K562 (cell line): ENCODE results near the gene RPUSD1. TPM values are rescaled to one million over a fixed set of nuclear protein-coding genes. Genes with fewer than 3 reads are reported as not detected.

Experiments used
- CC2D1A ChIP-seq: fragments of 450-650 bp; IDR thresholded peaks from 2 replicates; pipeline ENCODE4 v1.6.1; 2017; ENCODE audit warnings: mild to moderate bottlenecking
- CTBP1 ChIP-seq: fragments of 450-650 bp; IDR thresholded peaks from 2 replicates; pipeline ENCODE4 v1.6.1; 2016; ENCODE audit warnings: borderline replicate concordance
- FOS ChIP-seq: IDR thresholded peaks from 3 replicates; pipeline ENCODE4 v1.6.1; 2011; ENCODE audit not compliant: insufficient read length; ENCODE audit errors: extremely low read depth
- HDAC1 ChIP-seq, 2 experiments: fragments of 450-650 bp; IDR thresholded peaks; 2 replicates each; pipeline ENCODE4 v1.6.1; 2016 to 2017; ENCODE audit warnings: inconsistent platforms in 1 of 2, mild to moderate bottlenecking in 1 of 2, moderate library complexity in 1 of 2
- KDM2B ChIP-seq: fragments of 250-450 bp; sonication (Bioruptor Pico); IDR thresholded peaks from 2 replicates; pipeline ENCODE4 v1.8.0; 2021; ENCODE audit warnings: mild to moderate bottlenecking, moderate library complexity
- KLF10 ChIP-seq: fragments of 250-450 bp; sonication (Bioruptor Pico); IDR thresholded peaks from 2 replicates; pipeline ENCODE4 v1.6.1; 2021; ENCODE audit warnings: matching md5 sums
- KLF6 ChIP-seq: fragments of 250-450 bp; sonication (Bioruptor Pico); IDR thresholded peaks from 2 replicates; pipeline ENCODE4 v1.4.0; 2020; ENCODE audit warnings: mild to moderate bottlenecking, moderate library complexity, borderline replicate concordance
- NONO ChIP-seq, 2 experiments: fragments of 200-400 bp in 1 of 2; fragments of 450-650 bp in 1 of 2; formaldehyde crosslinking in 1 of 2; IDR thresholded peaks; 2 replicates each; pipeline ENCODE4 v1.6.1; 2017; ENCODE audit warnings: low read depth in 2 of 2, mild to moderate bottlenecking in 2 of 2, moderate library complexity in 2 of 2, low read length in 1 of 2
- NUFIP1 ChIP-seq: fragments of 450-650 bp; IDR thresholded peaks from 2 replicates; pipeline ENCODE4 v1.6.1; 2018; ENCODE audit not compliant: partially characterized antibody
- RBM17 ChIP-seq: fragments of 200-400 bp; formaldehyde crosslinking; IDR thresholded peaks from 2 replicates; pipeline ENCODE4 v1.6.1; 2017; ENCODE audit warnings: low read depth, mild to moderate bottlenecking, low read length, borderline replicate concordance
- SIN3A ChIP-seq, 2 experiments: fragments of 150-350 bp in 1 of 2; IDR thresholded peaks; 2 replicates each; pipeline ENCODE4 v1.6.1; 2011 to 2016; ENCODE audit warnings: borderline replicate concordance in 2 of 2, low read depth in 2 of 2, low read length in 2 of 2, mild to moderate bottlenecking in 2 of 2, moderate library complexity in 2 of 2; ENCODE audit not compliant: control insufficient read depth in 1 of 2
- ZNF311 ChIP-seq: fragments of 250-450 bp; sonication (Bioruptor Pico); IDR thresholded peaks from 2 replicates; pipeline ENCODE4 v1.4.0; 2020; ENCODE audit warnings: mild to moderate bottlenecking, moderate library complexity
- ZNF347 ChIP-seq: fragments of 450-650 bp; formaldehyde crosslinking; IDR thresholded peaks from 2 replicates; pipeline ENCODE4 v1.4.0; 2020; ENCODE audit warnings: low read depth, mild to moderate bottlenecking, moderate library complexity
- polyA plus RNA-seq, 8 experiments: library from polyadenylated mRNA; depleted of rRNA in 4 of 8; stranded (reverse) in 5 of 8; unstranded in 3 of 8; fragments of >200 nt; fragmentation: Nextera tagmentation in 2 of 8; fragmentation: Illumina TruSeq in 1 of 8; extraction: Ambion mirVana in 2 of 8; extraction: Trizol in 1 of 8; gene quantifications; 2 replicates each; pipeline versions ENCODE4 v1.2.1 to v1.2.3, GENCODE V29; 2011 to 2014; ENCODE audit warnings: inconsistent platforms in 1 of 8, missing spikeins in 1 of 8
- total RNA-seq, 7 experiments: library from RNA; depleted of rRNA in 6 of 7; stranded (reverse); fragments of >200 nt in 6 of 7; fragmentation: Illumina TruSeq in 2 of 7; extraction: Trizol in 2 of 7; gene quantifications; 2 replicates each; pipeline versions ENCODE4 v1.2.1 to v1.2.3, GENCODE V29; 2011 to 2021; ENCODE audit warnings: low replicate concordance in 1 of 7
- TF ChIP-seq, protein P1 (sequence below): fragments of 450-650 bp; formaldehyde crosslinking; IDR thresholded peaks from 2 replicates; pipeline ENCODE4 v1.4.0; 2020; ENCODE audit warnings: mild to moderate bottlenecking, moderate library complexity
- TF ChIP-seq, protein P2 (sequence below): IDR thresholded peaks from 2 replicates; pipeline ENCODE4 v1.6.1; 2011; ENCODE audit warnings: borderline replicate concordance, low read depth, mild to moderate bottlenecking, moderate library complexity, low read length; ENCODE audit not compliant: insufficient read depth, poor library complexity, severe bottlenecking
- TF ChIP-seq, protein P3 (sequence below): fragments of 450-650 bp; IDR thresholded peaks from 2 replicates; pipeline ENCODE4 v1.6.1; 2016; ENCODE audit warnings: borderline replicate concordance
- TF ChIP-seq, protein P4 (sequence below): fragments of 450-650 bp; conservative IDR thresholded peaks from 2 replicates; pipeline ENCODE4 v1.6.1; 2016; ENCODE audit warnings: missing genetic modification characterization, low read depth, mild to moderate bottlenecking, control low read depth, missing compliant biosample characterization
- TF ChIP-seq, protein P5 (sequence below): fragments of 250-450 bp; sonication (Bioruptor Pico); IDR thresholded peaks from 2 replicates; pipeline ENCODE4 v1.4.0; 2020; ENCODE audit warnings: borderline replicate concordance

Gene RPUSD1
- total and polyA plus RNA-seq, 9 of the 15 experiments (the other 6 are each of a cell fraction or from before 2014, with no cell fraction given): 0.45 to 56.6 (median 12.0) TPM

DNA sequence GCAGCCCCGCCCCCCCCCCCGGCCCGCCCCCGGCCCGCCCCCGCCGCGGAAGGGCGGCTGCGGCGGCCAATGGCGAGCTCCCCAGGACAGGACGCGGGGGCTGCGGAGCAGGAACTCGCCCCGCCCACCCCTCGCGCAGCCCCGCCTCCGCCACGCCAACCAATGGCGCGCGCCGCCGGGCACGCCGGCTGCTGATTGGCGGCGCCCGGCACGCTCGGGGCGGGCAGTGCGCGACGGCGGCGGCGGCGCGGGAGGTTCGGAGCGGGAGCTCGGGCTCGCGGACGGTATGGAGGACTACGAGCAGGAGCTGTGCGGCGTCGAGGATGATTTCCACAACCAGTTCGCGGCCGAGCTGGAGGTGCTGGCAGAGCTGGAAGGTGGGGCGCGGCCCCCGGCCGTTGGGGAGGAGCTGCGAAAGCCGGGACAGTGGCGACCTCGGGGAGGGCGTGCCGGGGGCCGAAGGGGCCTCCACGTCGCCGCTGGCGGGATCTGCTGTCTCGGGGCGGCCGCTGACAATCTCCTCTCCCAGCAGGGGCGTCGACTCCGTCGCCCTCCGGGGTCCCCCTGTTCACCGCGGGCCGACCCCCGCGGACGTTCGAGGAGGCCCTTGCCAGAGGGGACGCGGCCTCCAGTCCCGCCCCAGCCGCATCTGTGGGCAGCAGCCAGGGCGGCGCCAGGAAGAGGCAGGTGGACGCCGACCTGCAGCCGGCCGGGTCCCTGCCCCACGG, 382 bp upstream of the RPUSD1 start, which contains the start of gene CHTF18 (continued):
- TF ChIP-seq, protein P1, sequence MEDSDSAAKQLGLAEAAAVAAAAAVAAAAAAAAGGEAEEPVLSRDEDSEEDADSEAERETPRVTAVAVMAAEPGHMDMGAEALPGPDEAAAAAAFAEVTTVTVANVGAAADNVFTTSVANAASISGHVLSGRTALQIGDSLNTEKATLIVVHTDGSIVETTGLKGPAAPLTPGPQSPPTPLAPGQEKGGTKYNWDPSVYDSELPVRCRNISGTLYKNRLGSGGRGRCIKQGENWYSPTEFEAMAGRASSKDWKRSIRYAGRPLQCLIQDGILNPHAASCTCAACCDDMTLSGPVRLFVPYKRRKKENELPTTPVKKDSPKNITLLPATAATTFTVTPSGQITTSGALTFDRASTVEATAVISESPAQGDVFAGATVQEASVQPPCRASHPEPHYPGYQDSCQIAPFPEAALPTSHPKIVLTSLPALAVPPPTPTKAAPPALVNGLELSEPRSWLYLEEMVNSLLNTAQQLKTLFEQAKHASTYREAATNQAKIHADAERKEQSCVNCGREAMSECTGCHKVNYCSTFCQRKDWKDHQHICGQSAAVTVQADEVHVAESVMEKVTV: no peak
- TF ChIP-seq, protein P2, sequence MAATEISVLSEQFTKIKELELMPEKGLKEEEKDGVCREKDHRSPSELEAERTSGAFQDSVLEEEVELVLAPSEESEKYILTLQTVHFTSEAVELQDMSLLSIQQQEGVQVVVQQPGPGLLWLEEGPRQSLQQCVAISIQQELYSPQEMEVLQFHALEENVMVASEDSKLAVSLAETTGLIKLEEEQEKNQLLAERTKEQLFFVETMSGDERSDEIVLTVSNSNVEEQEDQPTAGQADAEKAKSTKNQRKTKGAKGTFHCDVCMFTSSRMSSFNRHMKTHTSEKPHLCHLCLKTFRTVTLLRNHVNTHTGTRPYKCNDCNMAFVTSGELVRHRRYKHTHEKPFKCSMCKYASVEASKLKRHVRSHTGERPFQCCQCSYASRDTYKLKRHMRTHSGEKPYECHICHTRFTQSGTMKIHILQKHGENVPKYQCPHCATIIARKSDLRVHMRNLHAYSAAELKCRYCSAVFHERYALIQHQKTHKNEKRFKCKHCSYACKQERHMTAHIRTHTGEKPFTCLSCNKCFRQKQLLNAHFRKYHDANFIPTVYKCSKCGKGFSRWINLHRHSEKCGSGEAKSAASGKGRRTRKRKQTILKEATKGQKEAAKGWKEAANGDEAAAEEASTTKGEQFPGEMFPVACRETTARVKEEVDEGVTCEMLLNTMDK: no peak
- peak; percentile 70 for TF ChIP-seq FOS
- TF ChIP-seq HDAC1 (IDR thresholded peaks at IDR 0.05): peak in 1 of 2 experiments; percentile 93; a peak in 2 of 4 replicates
- peak; percentile 100 for TF ChIP-seq CC2D1A
- peak; percentile 63; the same call in 1 of the 2 replicates for TF ChIP-seq CTBP1
- no peak for TF ChIP-seq ZNF311 (CRISPR knock-in tag)
- no peak for TF ChIP-seq ZNF347 (CRISPR knock-in tag)
- TF ChIP-seq, protein P3, sequence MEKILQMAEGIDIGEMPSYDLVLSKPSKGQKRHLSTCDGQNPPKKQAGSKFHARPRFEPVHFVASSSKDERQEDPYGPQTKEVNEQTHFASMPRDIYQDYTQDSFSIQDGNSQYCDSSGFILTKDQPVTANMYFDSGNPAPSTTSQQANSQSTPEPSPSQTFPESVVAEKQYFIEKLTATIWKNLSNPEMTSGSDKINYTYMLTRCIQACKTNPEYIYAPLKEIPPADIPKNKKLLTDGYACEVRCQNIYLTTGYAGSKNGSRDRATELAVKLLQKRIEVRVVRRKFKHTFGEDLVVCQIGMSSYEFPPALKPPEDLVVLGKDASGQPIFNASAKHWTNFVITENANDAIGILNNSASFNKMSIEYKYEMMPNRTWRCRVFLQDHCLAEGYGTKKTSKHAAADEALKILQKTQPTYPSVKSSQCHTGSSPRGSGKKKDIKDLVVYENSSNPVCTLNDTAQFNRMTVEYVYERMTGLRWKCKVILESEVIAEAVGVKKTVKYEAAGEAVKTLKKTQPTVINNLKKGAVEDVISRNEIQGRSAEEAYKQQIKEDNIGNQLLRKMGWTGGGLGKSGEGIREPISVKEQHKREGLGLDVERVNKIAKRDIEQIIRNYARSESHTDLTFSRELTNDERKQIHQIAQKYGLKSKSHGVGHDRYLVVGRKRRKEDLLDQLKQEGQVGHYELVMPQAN: peak; percentile 80
- TF ChIP-seq NONO (IDR thresholded peaks at IDR 0.05; ENCODE audit: low read depth in 2 of 2, low read length in 1 of 2): no peak
- TF ChIP-seq, protein P4, sequence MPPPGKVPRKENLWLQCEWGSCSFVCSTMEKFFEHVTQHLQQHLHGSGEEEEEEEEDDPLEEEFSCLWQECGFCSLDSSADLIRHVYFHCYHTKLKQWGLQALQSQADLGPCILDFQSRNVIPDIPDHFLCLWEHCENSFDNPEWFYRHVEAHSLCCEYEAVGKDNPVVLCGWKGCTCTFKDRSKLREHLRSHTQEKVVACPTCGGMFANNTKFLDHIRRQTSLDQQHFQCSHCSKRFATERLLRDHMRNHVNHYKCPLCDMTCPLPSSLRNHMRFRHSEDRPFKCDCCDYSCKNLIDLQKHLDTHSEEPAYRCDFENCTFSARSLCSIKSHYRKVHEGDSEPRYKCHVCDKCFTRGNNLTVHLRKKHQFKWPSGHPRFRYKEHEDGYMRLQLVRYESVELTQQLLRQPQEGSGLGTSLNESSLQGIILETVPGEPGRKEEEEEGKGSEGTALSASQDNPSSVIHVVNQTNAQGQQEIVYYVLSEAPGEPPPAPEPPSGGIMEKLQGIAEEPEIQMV: peak; percentile 98
- no peak for TF ChIP-seq RBM17
- TF ChIP-seq, protein P5, sequence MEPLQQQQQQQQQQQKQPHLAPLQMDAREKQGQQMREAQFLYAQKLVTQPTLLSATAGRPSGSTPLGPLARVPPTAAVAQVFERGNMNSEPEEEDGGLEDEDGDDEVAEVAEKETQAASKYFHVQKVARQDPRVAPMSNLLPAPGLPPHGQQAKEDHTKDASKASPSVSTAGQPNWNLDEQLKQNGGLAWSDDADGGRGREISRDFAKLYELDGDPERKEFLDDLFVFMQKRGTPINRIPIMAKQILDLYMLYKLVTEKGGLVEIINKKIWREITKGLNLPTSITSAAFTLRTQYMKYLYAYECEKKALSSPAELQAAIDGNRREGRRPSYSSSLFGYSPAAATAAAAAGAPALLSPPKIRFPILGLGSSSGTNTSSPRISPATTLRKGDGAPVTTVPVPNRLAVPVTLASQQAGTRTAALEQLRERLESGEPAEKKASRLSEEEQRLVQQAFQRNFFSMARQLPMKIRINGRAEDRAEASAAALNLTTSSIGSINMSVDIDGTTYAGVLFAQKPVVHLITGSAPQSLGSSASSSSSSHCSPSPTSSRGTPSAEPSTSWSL (CRISPR knock-in tag): no peak
- peak; percentile 28 to 63; a peak in 1 of 4 replicates for TF ChIP-seq SIN3A (IDR thresholded peaks at IDR 0.05; ENCODE audit: borderline replicate concordance in 2 of 2, control insufficient read depth in 1 of 2, low read depth in 2 of 2, low read length in 2 of 2)
- no peak for TF ChIP-seq KLF10 (CRISPR knock-in tag)
- no peak for TF ChIP-seq KLF6 (CRISPR knock-in tag)
- TF ChIP-seq KDM2B (CRISPR knock-in tag): peak; percentile 70; the same call in 1 of the 2 replicates
- no peak for TF ChIP-seq NUFIP1
